K562 (cell line): ENCODE results near the gene NR2C2AP. TPM values are rescaled to one million over a fixed set of nuclear protein-coding genes. Genes with fewer than 3 reads are reported as not detected.
A peak's percentile ranks its signal among the peaks of the same experiment; 100 is the strongest.

Experiments used
- NFIC ChIP-seq: fragments of 450-650 bp; IDR thresholded peaks from 2 replicates; pipeline ENCODE4 v1.6.1; 2017; ENCODE audit warnings: mild to moderate bottlenecking, inconsistent platforms
- RAD51 ChIP-seq: fragments of 450-650 bp; IDR thresholded peaks from 2 replicates; pipeline ENCODE4 v1.7.1; 2016; ENCODE audit warnings: low read depth, mild to moderate bottlenecking, borderline replicate concordance
- SMAD2 ChIP-seq: fragments of 150-350 bp; IDR thresholded peaks from 2 replicates; pipeline ENCODE4 v1.6.1; 2014; ENCODE audit warnings: low read depth, mild to moderate bottlenecking, low read length
- TAF15 ChIP-seq: fragments of 200-400 bp; formaldehyde crosslinking; IDR thresholded peaks from 2 replicates; pipeline ENCODE4 v1.6.1; 2017; ENCODE audit warnings: mild to moderate bottlenecking, low read depth, low read length, moderate library complexity
- TEAD1 ChIP-seq, 2 experiments: fragments of 450-650 bp in 1 of 2; sonication (generic) in 1 of 2; formaldehyde crosslinking; IDR thresholded peaks; 2 replicates each; pipeline versions ENCODE4 v1.4.0 to v1.8.0; 2020 to 2022; ENCODE audit warnings: mild to moderate bottlenecking in 2 of 2, missing genetic modification reagents in 1 of 2
- ZNF316 ChIP-seq: fragments of 450-650 bp; IDR thresholded peaks from 2 replicates; pipeline ENCODE4 v1.6.1; 2016
- ZNF764 ChIP-seq: fragments of 250-450 bp; sonication (Bioruptor Pico); IDR thresholded peaks from 2 replicates; pipeline ENCODE4 v1.4.0; 2020; ENCODE audit warnings: low read depth, mild to moderate bottlenecking, moderate library complexity
- polyA plus RNA-seq, 8 experiments: library from polyadenylated mRNA; depleted of rRNA in 4 of 8; stranded (reverse) in 5 of 8; unstranded in 3 of 8; fragments of >200 nt; fragmentation: Nextera tagmentation in 2 of 8; fragmentation: Illumina TruSeq in 1 of 8; extraction: Ambion mirVana in 2 of 8; extraction: Trizol in 1 of 8; gene quantifications; 2 replicates each; pipeline versions ENCODE4 v1.2.1 to v1.2.3, GENCODE V29; 2011 to 2014; ENCODE audit warnings: inconsistent platforms in 1 of 8, missing spikeins in 1 of 8
- total RNA-seq, 7 experiments: library from RNA; depleted of rRNA in 6 of 7; stranded (reverse); fragments of >200 nt in 6 of 7; fragmentation: Illumina TruSeq in 2 of 7; extraction: Trizol in 2 of 7; gene quantifications; 2 replicates each; pipeline versions ENCODE4 v1.2.1 to v1.2.3, GENCODE V29; 2011 to 2021; ENCODE audit warnings: low replicate concordance in 1 of 7
- TF ChIP-seq, protein P1 (sequence below): sonication (generic); formaldehyde crosslinking; IDR thresholded peaks from 2 replicates; pipeline ENCODE4 v1.8.1; 2023; ENCODE audit warnings: mild to moderate bottlenecking, missing genetic modification reagents, moderate library complexity
- TF ChIP-seq, protein P2 (sequence below): fragments of 450-650 bp; IDR thresholded peaks from 2 replicates; pipeline ENCODE4 v1.6.1; 2016; ENCODE audit warnings: mild to moderate bottlenecking, moderate library complexity
- TF ChIP-seq, protein P3 (sequence below): fragments of 250-450 bp; sonication (Bioruptor Pico); IDR thresholded peaks from 2 replicates; pipeline ENCODE4 v1.8.0; 2022; ENCODE audit warnings: inconsistent platforms
- TF ChIP-seq, protein P4 (sequence below): sonication (generic); formaldehyde crosslinking; IDR thresholded peaks from 2 replicates; pipeline ENCODE4 v1.8.0; 2022; ENCODE audit warnings: missing genetic modification reagents, mild to moderate bottlenecking, moderate library complexity, borderline replicate concordance

Gene NR2C2AP
- total and polyA plus RNA-seq, 9 of the 15 experiments (the other 6 are each of a cell fraction or from before 2014, with no cell fraction given): 23.7 to 77.4 (median 32.4) TPM

DNA sequence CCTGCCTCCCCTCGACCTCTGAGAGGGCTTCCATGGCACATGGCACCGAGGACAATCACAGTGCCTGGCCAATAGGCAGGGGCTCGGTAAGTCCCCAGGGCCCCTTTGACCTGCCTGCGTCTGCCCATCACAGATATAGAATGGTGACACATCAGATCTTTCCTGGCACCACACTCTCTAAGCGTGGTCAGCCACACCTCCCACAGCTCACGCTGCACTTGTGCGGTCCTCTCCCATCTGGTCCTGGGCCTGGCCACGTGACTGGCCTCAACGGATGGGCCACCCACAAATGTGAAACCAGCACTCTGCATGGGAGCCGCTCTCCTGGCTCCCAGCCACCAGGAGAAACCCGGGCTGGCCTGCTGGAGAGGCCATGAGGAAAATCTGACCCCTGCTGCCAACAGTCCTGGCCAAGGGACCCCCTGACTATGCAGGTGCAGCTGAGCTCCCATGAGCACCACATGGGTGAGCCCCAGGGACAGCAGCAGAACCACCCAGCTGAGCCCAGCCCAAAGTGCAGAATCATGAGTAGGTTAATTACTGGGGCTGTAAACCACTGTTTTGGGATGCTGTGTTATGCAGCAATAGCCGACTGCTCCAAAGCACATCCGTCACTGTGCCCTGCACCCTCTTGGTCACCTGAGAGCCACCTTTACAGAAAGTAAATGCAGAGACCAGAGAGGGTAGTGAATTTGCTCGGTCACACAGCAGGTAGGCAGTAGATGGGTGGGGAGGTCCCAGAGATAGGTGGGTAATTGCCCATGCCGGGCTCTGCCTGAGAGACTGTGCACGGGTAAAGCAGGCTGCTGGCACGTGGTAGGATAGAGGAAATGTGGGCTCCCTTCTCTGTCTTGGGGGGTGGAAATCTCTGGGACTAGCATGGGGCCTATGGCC is 23.4 kb downstream of the NR2C2AP start (continued):
- TF ChIP-seq TAF15 (no peak), ZNF764 (CRISPR knock-in tag) (no peak), ZNF316 (no peak), SMAD2 (no peak), TEAD1 (CRISPR knock-in tag; IDR thresholded peaks at IDR 0.05) (no peak), RAD51 (peak; percentile 80), NFIC (peak; percentile 49; the same call in 1 of the 2 replicates)
- TF ChIP-seq, protein P1, sequence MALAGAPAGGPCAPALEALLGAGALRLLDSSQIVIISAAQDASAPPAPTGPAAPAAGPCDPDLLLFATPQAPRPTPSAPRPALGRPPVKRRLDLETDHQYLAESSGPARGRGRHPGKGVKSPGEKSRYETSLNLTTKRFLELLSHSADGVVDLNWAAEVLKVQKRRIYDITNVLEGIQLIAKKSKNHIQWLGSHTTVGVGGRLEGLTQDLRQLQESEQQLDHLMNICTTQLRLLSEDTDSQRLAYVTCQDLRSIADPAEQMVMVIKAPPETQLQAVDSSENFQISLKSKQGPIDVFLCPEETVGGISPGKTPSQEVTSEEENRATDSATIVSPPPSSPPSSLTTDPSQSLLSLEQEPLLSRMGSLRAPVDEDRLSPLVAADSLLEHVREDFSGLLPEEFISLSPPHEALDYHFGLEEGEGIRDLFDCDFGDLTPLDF (CRISPR knock-in tag): no peak
- TF ChIP-seq, protein P2, sequence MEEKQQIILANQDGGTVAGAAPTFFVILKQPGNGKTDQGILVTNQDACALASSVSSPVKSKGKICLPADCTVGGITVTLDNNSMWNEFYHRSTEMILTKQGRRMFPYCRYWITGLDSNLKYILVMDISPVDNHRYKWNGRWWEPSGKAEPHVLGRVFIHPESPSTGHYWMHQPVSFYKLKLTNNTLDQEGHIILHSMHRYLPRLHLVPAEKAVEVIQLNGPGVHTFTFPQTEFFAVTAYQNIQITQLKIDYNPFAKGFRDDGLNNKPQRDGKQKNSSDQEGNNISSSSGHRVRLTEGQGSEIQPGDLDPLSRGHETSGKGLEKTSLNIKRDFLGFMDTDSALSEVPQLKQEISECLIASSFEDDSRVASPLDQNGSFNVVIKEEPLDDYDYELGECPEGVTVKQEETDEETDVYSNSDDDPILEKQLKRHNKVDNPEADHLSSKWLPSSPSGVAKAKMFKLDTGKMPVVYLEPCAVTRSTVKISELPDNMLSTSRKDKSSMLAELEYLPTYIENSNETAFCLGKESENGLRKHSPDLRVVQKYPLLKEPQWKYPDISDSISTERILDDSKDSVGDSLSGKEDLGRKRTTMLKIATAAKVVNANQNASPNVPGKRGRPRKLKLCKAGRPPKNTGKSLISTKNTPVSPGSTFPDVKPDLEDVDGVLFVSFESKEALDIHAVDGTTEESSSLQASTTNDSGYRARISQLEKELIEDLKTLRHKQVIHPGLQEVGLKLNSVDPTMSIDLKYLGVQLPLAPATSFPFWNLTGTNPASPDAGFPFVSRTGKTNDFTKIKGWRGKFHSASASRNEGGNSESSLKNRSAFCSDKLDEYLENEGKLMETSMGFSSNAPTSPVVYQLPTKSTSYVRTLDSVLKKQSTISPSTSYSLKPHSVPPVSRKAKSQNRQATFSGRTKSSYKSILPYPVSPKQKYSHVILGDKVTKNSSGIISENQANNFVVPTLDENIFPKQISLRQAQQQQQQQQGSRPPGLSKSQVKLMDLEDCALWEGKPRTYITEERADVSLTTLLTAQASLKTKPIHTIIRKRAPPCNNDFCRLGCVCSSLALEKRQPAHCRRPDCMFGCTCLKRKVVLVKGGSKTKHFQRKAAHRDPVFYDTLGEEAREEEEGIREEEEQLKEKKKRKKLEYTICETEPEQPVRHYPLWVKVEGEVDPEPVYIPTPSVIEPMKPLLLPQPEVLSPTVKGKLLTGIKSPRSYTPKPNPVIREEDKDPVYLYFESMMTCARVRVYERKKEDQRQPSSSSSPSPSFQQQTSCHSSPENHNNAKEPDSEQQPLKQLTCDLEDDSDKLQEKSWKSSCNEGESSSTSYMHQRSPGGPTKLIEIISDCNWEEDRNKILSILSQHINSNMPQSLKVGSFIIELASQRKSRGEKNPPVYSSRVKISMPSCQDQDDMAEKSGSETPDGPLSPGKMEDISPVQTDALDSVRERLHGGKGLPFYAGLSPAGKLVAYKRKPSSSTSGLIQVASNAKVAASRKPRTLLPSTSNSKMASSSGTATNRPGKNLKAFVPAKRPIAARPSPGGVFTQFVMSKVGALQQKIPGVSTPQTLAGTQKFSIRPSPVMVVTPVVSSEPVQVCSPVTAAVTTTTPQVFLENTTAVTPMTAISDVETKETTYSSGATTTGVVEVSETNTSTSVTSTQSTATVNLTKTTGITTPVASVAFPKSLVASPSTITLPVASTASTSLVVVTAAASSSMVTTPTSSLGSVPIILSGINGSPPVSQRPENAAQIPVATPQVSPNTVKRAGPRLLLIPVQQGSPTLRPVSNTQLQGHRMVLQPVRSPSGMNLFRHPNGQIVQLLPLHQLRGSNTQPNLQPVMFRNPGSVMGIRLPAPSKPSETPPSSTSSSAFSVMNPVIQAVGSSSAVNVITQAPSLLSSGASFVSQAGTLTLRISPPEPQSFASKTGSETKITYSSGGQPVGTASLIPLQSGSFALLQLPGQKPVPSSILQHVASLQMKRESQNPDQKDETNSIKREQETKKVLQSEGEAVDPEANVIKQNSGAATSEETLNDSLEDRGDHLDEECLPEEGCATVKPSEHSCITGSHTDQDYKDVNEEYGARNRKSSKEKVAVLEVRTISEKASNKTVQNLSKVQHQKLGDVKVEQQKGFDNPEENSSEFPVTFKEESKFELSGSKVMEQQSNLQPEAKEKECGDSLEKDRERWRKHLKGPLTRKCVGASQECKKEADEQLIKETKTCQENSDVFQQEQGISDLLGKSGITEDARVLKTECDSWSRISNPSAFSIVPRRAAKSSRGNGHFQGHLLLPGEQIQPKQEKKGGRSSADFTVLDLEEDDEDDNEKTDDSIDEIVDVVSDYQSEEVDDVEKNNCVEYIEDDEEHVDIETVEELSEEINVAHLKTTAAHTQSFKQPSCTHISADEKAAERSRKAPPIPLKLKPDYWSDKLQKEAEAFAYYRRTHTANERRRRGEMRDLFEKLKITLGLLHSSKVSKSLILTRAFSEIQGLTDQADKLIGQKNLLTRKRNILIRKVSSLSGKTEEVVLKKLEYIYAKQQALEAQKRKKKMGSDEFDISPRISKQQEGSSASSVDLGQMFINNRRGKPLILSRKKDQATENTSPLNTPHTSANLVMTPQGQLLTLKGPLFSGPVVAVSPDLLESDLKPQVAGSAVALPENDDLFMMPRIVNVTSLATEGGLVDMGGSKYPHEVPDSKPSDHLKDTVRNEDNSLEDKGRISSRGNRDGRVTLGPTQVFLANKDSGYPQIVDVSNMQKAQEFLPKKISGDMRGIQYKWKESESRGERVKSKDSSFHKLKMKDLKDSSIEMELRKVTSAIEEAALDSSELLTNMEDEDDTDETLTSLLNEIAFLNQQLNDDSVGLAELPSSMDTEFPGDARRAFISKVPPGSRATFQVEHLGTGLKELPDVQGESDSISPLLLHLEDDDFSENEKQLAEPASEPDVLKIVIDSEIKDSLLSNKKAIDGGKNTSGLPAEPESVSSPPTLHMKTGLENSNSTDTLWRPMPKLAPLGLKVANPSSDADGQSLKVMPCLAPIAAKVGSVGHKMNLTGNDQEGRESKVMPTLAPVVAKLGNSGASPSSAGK: peak; percentile 48
- TF ChIP-seq, protein P3, sequence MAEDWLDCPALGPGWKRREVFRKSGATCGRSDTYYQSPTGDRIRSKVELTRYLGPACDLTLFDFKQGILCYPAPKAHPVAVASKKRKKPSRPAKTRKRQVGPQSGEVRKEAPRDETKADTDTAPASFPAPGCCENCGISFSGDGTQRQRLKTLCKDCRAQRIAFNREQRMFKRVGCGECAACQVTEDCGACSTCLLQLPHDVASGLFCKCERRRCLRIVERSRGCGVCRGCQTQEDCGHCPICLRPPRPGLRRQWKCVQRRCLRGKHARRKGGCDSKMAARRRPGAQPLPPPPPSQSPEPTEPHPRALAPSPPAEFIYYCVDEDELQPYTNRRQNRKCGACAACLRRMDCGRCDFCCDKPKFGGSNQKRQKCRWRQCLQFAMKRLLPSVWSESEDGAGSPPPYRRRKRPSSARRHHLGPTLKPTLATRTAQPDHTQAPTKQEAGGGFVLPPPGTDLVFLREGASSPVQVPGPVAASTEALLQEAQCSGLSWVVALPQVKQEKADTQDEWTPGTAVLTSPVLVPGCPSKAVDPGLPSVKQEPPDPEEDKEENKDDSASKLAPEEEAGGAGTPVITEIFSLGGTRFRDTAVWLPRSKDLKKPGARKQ (CRISPR knock-in tag): no peak
- TF ChIP-seq, protein P4, sequence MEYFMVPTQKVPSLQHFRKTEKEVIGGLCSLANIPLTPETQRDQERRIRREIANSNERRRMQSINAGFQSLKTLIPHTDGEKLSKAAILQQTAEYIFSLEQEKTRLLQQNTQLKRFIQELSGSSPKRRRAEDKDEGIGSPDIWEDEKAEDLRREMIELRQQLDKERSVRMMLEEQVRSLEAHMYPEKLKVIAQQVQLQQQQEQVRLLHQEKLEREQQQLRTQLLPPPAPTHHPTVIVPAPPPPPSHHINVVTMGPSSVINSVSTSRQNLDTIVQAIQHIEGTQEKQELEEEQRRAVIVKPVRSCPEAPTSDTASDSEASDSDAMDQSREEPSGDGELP (CRISPR knock-in tag): peak; percentile 58; the same call in 1 of the 2 replicates
